ENCODE results near the gene PARVB.

- no peak for TF ChIP-seq CTCF (optimal IDR thresholded peaks at IDR 0.05 in 1 of 3, IDR thresholded peaks at IDR 0.05 in 1 of 3, conservative IDR thresholded peaks at IDR 0.05 in 1 of 3; ENCODE audit: extremely low read depth in 1 of 3, insufficient read depth in 2 of 3, low read length in 3 of 3)
- no peak for TF ChIP-seq EZH2 (IDR thresholded peaks at IDR 0.05; ENCODE audit: low read length)
These were observed 149.1 kb downstream of the PARVB start for GRCh38 chr22:44173154-44173553.
